ENCODE results near the gene OXER1.

GRCh38 chr2:42712934-42713333, 51.0 kb downstream of the OXER1 start:
- no peak for TF ChIP-seq CTCF (IDR thresholded peaks at IDR 0.05; ENCODE audit: low read depth, low read length, poor library complexity, severe bottlenecking)
- no peak for TF ChIP-seq EZH2phosphoT487 (IDR thresholded peaks at IDR 0.05; ENCODE audit: borderline replicate concordance, low read length)
